Small intestine (tissue), 7 donors: ENCODE data around the gene SLC2A8. TPM values are rescaled to one million over a fixed set of nuclear protein-coding genes. Genes with fewer than 3 reads are reported as not detected.

Experiments used
- DNase-seq, 2 donors: peaks; one replicate each; pipeline versions ENCODE4 v3.0.0 to v3.0.0-alpha.2; 2013
- FAIRE-seq: peaks from 2 replicates; lab custom pipeline; 2012; peaks lifted over from hg19 to GRCh38; lab: Jason Lieb, UNC
- H3K27ac ChIP-seq, 3 donors: one replicate each; pipeline ENCODE4 v1.5.1; 2013; ENCODE audit warnings: low read length in 2 of 3, mild to moderate bottlenecking in 2 of 3, control low read depth in 1 of 3, inconsistent platforms in 1 of 3, low read depth in 1 of 3, moderate library complexity in 1 of 3
- H3K27me3 ChIP-seq, 3 donors: one replicate each; pipeline ENCODE4 v1.6.1; 2013; ENCODE audit warnings: low read length in 3 of 3, inconsistent platforms in 1 of 3; ENCODE audit not compliant: control insufficient read depth in 3 of 3, insufficient read depth in 3 of 3
- H3K36me3 ChIP-seq, 3 donors: one replicate each; pipeline ENCODE4 v1.6.1; 2013; ENCODE audit warnings: low read length in 3 of 3, inconsistent platforms in 1 of 3, low read depth in 1 of 3, mild to moderate bottlenecking in 1 of 3, moderate library complexity in 1 of 3; ENCODE audit not compliant: control insufficient read depth in 3 of 3, insufficient read depth in 2 of 3
- H3K4me1 ChIP-seq, 3 donors: one replicate each; pipeline ENCODE4 v1.6.1; 2013; ENCODE audit warnings: low read length in 2 of 3, inconsistent platforms in 1 of 3, low read depth in 1 of 3, mild to moderate bottlenecking in 1 of 3, moderate library complexity in 1 of 3; ENCODE audit not compliant: control insufficient read depth in 3 of 3, insufficient read depth in 2 of 3
- H3K4me3 ChIP-seq, 3 donors: one replicate each; pipeline ENCODE4 v1.5.1; 2013; ENCODE audit warnings: low read length in 3 of 3, control low read depth in 1 of 3, inconsistent platforms in 1 of 3, low read depth in 1 of 3, mild to moderate bottlenecking in 1 of 3, moderate library complexity in 1 of 3
- H3K9me3 ChIP-seq, 2 donors: one replicate each; pipeline ENCODE4 v1.6.1; 2013; ENCODE audit warnings: low read depth in 1 of 2, low read length in 1 of 2; ENCODE audit not compliant: control insufficient read depth in 2 of 2, insufficient read depth in 1 of 2
- WGBS, 3 donors: extraction: QIAGEN DNeasy Blood & Tissue Kit; methylation state at CpG; one replicate each; pipeline ENCODE4 v1.1.7; 2013; 5-methylcytosine and 5-hydroxymethylcytosine counted together
- polyA plus RNA-seq, 4 donors: library from polyadenylated mRNA; stranded (reverse) in 3 of 4; unstranded in 1 of 4; fragments of 200-250 nt in 3 of 4; fragments of 120-200 nt in 1 of 4; gene quantifications; one replicate each; pipeline versions ENCODE4 v1.2.1 to v1.2.3, GENCODE V29; 2013
- donor health status: healthy with polysubstance abuse.
- donor health status: control.
- donor health status: control.
- donor health status: Bipolar disorder and iron deficiency.
- donor health status: healthy.

The SLC2A8 gene
- polyA plus RNA-seq, 4 donors = 17.2 to 62.1 (median 20.7) TPM

GRCh38 chr9:127368852-127369402 lies 28.0 kb upstream of the SLC2A8 start:
- peaks cover 0 to 23% (median 0%) of the 10 kb centered on the region in 3 donors for H3K36me3 ChIP-seq
- H3K4me3 ChIP-seq = no peak overlapping the region
- 59 to 90% (median 73%) methylated on average over 6 of the region's 6 CpGs for WGBS, 3 donors
- FAIRE-seq (no peak), DNase-seq (no peak)
- peak overlapping the region in 1 of 3 donors; percentile 85 for H3K27ac ChIP-seq
- H3K9me3 ChIP-seq = no peaks in the 10 kb centered on the region
- H3K27me3 ChIP-seq = no peaks in the 10 kb centered on the region
- peaks cover 0 to 37% (median 5%) of the 10 kb centered on the region in 3 donors for H3K4me1 ChIP-seq

DNA sequence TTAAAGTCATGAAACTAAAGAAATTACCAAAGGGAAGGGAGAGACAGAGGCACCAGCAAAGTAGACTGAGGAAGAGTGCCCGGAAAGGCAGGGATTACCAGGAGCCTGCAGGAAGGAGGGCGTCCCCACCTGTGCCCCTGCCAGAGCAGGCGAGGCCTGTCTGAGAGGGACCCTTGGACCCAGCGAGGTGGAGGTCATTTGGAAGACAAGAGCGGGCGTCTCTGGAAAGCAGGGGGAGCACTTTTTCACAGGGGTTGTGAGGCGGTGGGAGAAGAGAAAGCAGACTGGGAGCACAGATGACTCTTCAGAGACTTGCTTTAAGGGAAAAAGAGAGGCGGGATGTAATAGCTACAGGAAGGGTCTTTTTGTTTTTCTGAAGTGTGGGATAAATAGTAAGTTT lies 27.5 kb upstream of the SLC2A8 start:
- Histone ChIP-seq H3K27me3 (no peaks in the 10 kb centered on the region), H3K9me3 (no peaks in the 10 kb centered on the region), H3K4me3 (no peak overlapping the region), H3K27ac (peak overlapping the region in 1 of 3 donors; percentile 85), H3K4me1 (peaks cover 0 to 37% (median 5%) of the 10 kb centered on the region in 3 donors), H3K36me3 (peaks cover 0 to 18% (median 0%) of the 10 kb centered on the region in 3 donors)
- 84 to 92% (median 86%) methylated on average over 8 of the region's 8 CpGs for WGBS, 3 donors
- FAIRE-seq (no peak), DNase-seq (no peak)

- Histone ChIP-seq H3K9me3 (no peaks in the 10 kb centered on the region), H3K36me3 (peaks cover 0 to 14% (median 0%) of the 10 kb centered on the region in 3 donors), H3K27me3 (no peaks in the 10 kb centered on the region), H3K4me1 (peaks cover 0 to 37% (median 5%) of the 10 kb centered on the region in 3 donors), H3K4me3 (no peak overlapping the region), H3K27ac (peak overlapping the region in 1 of 3 donors; percentile 85)
- no peak for FAIRE-seq
- no peak for DNase-seq
- 61 to 80% (median 64%) methylated on average over 7 of the region's 7 CpGs for WGBS, 3 donors
Measured at GRCh38 chr9:127370147-127370579, 26.8 kb upstream of the SLC2A8 start.

DNA sequence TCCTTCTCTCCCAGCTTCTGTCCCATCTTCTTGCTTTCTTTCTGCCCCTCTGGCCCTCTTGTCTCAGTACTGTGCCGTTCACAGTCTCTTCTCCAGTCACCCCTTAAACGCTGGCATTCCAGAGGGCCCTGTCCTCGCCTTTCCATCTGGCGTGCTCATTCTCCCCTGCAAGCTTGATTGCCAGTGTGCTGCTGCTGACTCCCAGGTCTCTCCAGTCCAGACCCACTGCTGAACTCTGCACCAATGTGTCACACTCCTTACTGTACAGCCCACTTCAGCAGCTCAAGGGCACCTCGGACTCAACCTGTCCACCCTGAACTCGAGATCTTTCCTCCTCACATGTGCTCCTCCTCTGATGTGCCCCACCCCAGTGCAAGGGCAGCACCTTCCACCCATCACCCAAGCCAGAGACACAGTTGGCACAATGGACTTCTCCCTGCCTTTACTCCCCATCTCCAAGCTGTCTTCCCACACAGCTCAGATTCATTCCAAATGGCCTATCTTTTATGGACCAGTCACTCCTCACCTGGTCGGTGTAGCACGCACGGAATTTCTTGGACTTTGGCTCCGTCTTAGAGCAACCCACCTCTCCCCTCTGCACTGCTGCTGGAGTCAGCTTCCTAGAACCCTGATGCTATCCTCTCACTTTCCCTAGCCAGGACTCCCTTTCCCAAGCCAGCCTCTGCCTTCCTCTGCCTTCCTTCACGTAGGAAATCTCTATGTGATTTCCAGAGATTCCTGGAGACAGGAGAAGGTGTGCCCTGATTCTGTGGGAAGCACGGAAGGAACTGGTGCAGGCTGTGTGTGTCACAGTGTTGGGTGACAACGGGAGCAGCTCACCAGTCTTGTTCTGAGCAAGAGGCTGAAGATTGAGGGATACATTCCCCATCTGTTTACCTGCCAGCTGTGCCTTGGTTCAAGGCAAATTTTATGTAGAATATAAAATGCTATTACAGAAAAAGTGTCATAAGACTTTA lies 26.0 kb upstream of the SLC2A8 start:
- H3K36me3 ChIP-seq = peaks cover 0 to 8% (median 0%) of the 10 kb centered on the region in 3 donors
- H3K4me3 ChIP-seq = peak overlapping the region in 1 of 3 donors; percentile 11
- H3K4me1 ChIP-seq = peaks cover 0 to 37% (median 5%) of the 10 kb centered on the region in 3 donors
- FAIRE-seq = no peak
- peak overlapping the region in 2 of 3 donors; percentile 2 to 85 for H3K27ac ChIP-seq
- H3K9me3 ChIP-seq = no peaks in the 10 kb centered on the region
- DNase-seq = peak; percentile 68 to 87
- WGBS, 3 donors = 37 to 69% (median 55%) methylated on average over 13 of the region's 13 CpGs
- H3K27me3 ChIP-seq = no peaks in the 10 kb centered on the region

- FAIRE-seq = no peak
- peaks cover 0 to 11% of the 10 kb centered on the region in 2 donors for H3K9me3 ChIP-seq
- no peaks in the 10 kb centered on the region for H3K4me1 ChIP-seq
- no peaks in the 10 kb centered on the region for H3K27me3 ChIP-seq
- H3K27ac ChIP-seq = no peak overlapping the region
- WGBS, 3 donors = 94 to 98% (median 97%) methylated on average over 3 of the region's 3 CpGs
- H3K36me3 ChIP-seq = peaks cover 0 to 3% (median 0%) of the 10 kb centered on the region in 3 donors
- H3K4me3 ChIP-seq = no peak overlapping the region
- DNase-seq = no peak
Measured at GRCh38 chr9:127380479-127380878, 16.5 kb upstream of the SLC2A8 start.

DNA sequence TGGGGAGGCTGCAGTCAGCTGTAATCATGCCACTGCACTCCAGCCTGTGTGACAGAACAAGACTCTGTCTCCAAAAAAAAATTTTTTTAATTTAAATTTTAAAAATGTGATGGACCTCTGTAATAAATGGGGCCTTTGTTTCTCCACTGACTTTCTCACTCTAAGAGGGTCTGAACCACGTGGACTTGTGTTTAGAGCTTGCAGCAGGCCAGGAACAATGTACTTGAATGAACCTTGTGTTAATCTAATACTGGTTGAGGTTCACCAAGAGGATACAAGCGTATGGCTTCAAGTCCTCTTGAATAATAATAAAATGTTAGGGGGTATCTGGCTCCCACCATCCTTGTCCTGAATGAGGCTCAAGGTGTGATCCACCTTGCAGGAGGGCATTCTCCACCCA lies 14.4 kb upstream of the SLC2A8 start:
- Histone ChIP-seq H3K4me1 (peaks cover 0 to 6% (median 0%) of the 10 kb centered on the region in 3 donors), H3K4me3 (no peak overlapping the region), H3K36me3 (peaks cover 0 to 7% (median 0%) of the 10 kb centered on the region in 3 donors), H3K27me3 (no peaks in the 10 kb centered on the region), H3K9me3 (peaks cover 0 to 11% of the 10 kb centered on the region in 2 donors), H3K27ac (no peak overlapping the region)
- FAIRE-seq = no peak
- no peak for DNase-seq
- WGBS, 3 donors = 73 to 81% (median 79%) methylated on average over 2 of the region's 2 CpGs

- FAIRE-seq (no peak), DNase-seq (no peak)
- 86 to 89% (median 87%) methylated on average over 11 of the region's 11 CpGs for WGBS, 3 donors
- H3K36me3 ChIP-seq = peaks cover 0 to 7% (median 0%) of the 10 kb centered on the region in 3 donors
- H3K27me3 ChIP-seq = no peaks in the 10 kb centered on the region
- H3K27ac ChIP-seq = no peak overlapping the region
- H3K4me3 ChIP-seq = no peak overlapping the region
- peaks cover 2 to 20% (median 5%) of the 10 kb centered on the region in 3 donors for H3K4me1 ChIP-seq
- H3K9me3 ChIP-seq = peaks cover 0 to 5% of the 10 kb centered on the region in 2 donors
Measured at GRCh38 chr9:127384016-127384730, 12.8 kb upstream of the SLC2A8 start.

GRCh38 chr9:127384901-127385300 lies 12.1 kb upstream of the SLC2A8 start:
- H3K9me3 ChIP-seq = peaks cover 0 to under 1% of the 10 kb centered on the region in 2 donors
- no peak overlapping the region for H3K27ac ChIP-seq
- H3K4me1 ChIP-seq = peaks cover 2 to 27% (median 5%) of the 10 kb centered on the region in 3 donors
- FAIRE-seq = no peak
- WGBS, 3 donors = 88 to 89% (median 88%) methylated on average over 13 of the region's 13 CpGs
- no peak overlapping the region for H3K4me3 ChIP-seq
- DNase-seq = no peak
- peaks cover 0 to 7% (median 0%) of the 10 kb centered on the region in 3 donors for H3K36me3 ChIP-seq
- no peaks in the 10 kb centered on the region for H3K27me3 ChIP-seq
